ACC112 (cell line): Measurements from ENCODE around the gene DNAH1.

ENCODE experiments used
- H2AFZ ChIP-seq: fragments of 200-600 bp; sonication (generic); one replicate; pipeline ENCODE4 v1.6.0; 2017; ENCODE audit warnings: antibody characterized with exemption, low read length; ENCODE audit not compliant: unreplicated experiment
- H3K27ac ChIP-seq: fragments of 200-600 bp; sonication (generic); 2 replicates; pipeline ENCODE4 v1.5.1; 2014; ENCODE audit warnings: low read depth, mild to moderate bottlenecking, antibody characterized with exemption, low read length, moderate library complexity
- H3K27me3 ChIP-seq: fragments of 200-600 bp; sonication (generic); 2 replicates; pipeline ENCODE4 v1.6.1; 2014; ENCODE audit warnings: mild to moderate bottlenecking, antibody characterized with exemption, low read length, moderate library complexity, mixed read lengths; ENCODE audit not compliant: insufficient read depth
- H3K36me3 ChIP-seq: fragments of 200-600 bp; sonication (generic); 2 replicates; pipeline ENCODE4 v1.6.1; 2016; ENCODE audit warnings: mild to moderate bottlenecking, antibody characterized with exemption, low read length, moderate library complexity, mixed read lengths; ENCODE audit not compliant: insufficient read depth
- H3K4me1 ChIP-seq: fragments of 200-600 bp; sonication (generic); one replicate; pipeline ENCODE4 v1.6.1; 2016; ENCODE audit warnings: low read length, mixed read lengths; ENCODE audit not compliant: insufficient read depth, unreplicated experiment, control insufficient read depth
- H3K4me3 ChIP-seq: fragments of 200-600 bp; sonication (generic); 2 replicates; pipeline ENCODE4 v1.5.1; 2014; ENCODE audit warnings: mild to moderate bottlenecking, low read depth, low read length
- H3K79me2 ChIP-seq: fragments of 200-600 bp; sonication (generic); one replicate; pipeline ENCODE4 v1.6.0; 2016; ENCODE audit warnings: low read length; ENCODE audit not compliant: control insufficient read depth, unreplicated experiment, insufficient read depth

DNAH1 gene

GRCh38 chr3:52406791-52407510 is 90.8 kb downstream of the DNAH1 start:
- Histone ChIP-seq H3K27me3 (no peaks in the 10 kb centered on the region), H3K79me2 (peaks cover 20% of the 10 kb centered on the region), H3K4me3 (no peak overlapping the region), H3K27ac (no peak overlapping the region), H3K36me3 (peaks cover 20% of the 10 kb centered on the region; the same call in 1 of the 2 replicates), H2AFZ (no peak overlapping the region), H3K4me1 (peaks cover 14% of the 10 kb centered on the region)

GRCh38 chr3:52407779-52408178 is 91.7 kb downstream of the DNAH1 start:
- no peak overlapping the region for H2AFZ ChIP-seq
- H3K4me3 ChIP-seq = no peak overlapping the region; the same call in 1 of the 2 replicates
- H3K27me3 ChIP-seq = no peaks in the 10 kb centered on the region
- H3K79me2 ChIP-seq = peaks cover 20% of the 10 kb centered on the region
- H3K4me1 ChIP-seq = peaks cover 22% of the 10 kb centered on the region
- no peak overlapping the region for H3K27ac ChIP-seq
- H3K36me3 ChIP-seq = peaks cover 20% of the 10 kb centered on the region; the same call in 1 of the 2 replicates

DNA sequence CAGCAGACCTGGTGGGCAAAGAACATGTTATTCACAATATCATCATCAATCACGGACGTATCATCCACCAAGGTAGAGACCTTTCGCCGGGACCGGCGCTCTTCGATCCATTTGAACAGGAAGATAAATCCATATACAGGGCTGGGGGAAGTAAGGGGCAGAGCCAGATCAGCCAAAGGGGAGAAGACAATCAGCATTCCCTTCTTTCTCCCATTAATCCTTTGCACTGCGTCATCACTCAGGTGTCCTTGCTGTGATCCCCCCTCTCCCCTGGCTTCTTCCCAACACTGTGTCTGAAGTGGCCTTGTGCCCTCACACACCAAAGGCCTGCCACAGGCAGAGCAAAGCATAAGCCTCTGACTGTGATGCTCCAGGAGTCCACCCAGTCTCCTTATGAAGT is 92.3 kb downstream of the DNAH1 start:
- H2AFZ ChIP-seq = no peak overlapping the region
- peak overlapping the region; percentile 98 for H3K4me3 ChIP-seq
- peaks cover 20% of the 10 kb centered on the region; the same call in 1 of the 2 replicates for H3K36me3 ChIP-seq
- peaks cover 20% of the 10 kb centered on the region for H3K79me2 ChIP-seq
- H3K27me3 ChIP-seq = no peaks in the 10 kb centered on the region
- peaks cover 22% of the 10 kb centered on the region for H3K4me1 ChIP-seq
- H3K27ac ChIP-seq = no peak overlapping the region

GRCh38 chr3:52415800-52416199 is 99.7 kb downstream of the DNAH1 start:
- Histone ChIP-seq H3K36me3 (no peaks in the 10 kb centered on the region), H3K27me3 (no peaks in the 10 kb centered on the region), H3K4me1 (peaks cover 12% of the 10 kb centered on the region), H3K79me2 (no peaks in the 10 kb centered on the region), H3K4me3 (no peak overlapping the region), H3K27ac (no peak overlapping the region), H2AFZ (no peak overlapping the region)

GRCh38 chr3:52420388-52420787 is 104.3 kb downstream of the DNAH1 start:
- Histone ChIP-seq H2AFZ (no peak overlapping the region), H3K4me1 (no peaks in the 10 kb centered on the region), H3K79me2 (no peaks in the 10 kb centered on the region)

DNA sequence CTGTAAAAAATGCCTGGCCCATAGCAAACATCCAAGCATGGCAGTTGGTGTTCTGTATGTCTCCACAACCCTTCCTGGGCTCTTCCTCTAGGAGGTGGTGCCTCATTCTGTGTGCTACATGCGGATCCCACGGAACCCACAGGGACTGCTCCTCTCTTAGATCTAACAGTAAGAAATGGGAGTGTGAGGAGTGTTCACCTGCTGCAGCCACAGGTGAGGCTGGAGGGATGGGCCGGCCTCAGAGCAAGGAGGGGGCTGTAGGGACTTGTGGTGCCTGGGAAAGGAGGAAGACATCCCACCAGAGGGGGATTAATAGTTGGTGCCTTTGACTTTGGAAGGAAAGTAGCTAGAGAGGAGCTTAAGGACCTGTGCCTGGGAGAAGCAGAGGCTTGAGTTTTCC is 106.5 kb downstream of the DNAH1 start:
- no peaks in the 10 kb centered on the region for H3K4me1 ChIP-seq
- no peak overlapping the region for H3K27ac ChIP-seq
- H3K27me3 ChIP-seq = no peaks in the 10 kb centered on the region
- no peak overlapping the region for H2AFZ ChIP-seq
- H3K4me3 ChIP-seq = no peak overlapping the region
- H3K36me3 ChIP-seq = no peaks in the 10 kb centered on the region
- H3K79me2 ChIP-seq = no peaks in the 10 kb centered on the region

More at GRCh38 chr3:52420388-52420787, 104.3 kb downstream of the DNAH1 start:
- Histone ChIP-seq H3K27ac (no peak overlapping the region), H3K4me3 (no peak overlapping the region), H3K27me3 (no peaks in the 10 kb centered on the region), H3K36me3 (no peaks in the 10 kb centered on the region)

DNA sequence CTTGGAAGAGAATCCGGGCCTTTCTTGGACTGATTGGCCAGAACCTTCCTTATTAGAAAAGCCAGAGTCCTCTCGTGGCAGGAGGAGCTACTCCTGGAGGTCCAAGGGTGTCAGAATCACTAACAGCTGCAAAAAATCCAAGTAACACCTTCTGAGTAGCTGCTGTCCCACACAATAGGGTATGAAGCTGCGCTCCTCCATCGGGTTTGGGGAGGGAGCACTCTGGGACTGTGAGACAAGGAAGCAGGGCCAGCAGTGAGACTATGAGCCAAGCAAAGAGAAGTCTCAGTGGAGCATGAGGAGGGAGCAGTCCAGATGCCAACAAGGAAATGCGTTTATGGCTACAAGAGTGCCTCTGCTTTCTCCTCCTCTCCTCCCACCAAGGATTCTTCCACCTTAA is 107.1 kb downstream of the DNAH1 start:
- Histone ChIP-seq H2AFZ (no peak overlapping the region), H3K79me2 (no peaks in the 10 kb centered on the region), H3K4me3 (no peak overlapping the region), H3K4me1 (no peaks in the 10 kb centered on the region), H3K27me3 (no peaks in the 10 kb centered on the region), H3K36me3 (no peaks in the 10 kb centered on the region), H3K27ac (no peak overlapping the region)

- no peak overlapping the region for H3K27ac ChIP-seq
- no peak overlapping the region for H2AFZ ChIP-seq
- no peaks in the 10 kb centered on the region for H3K79me2 ChIP-seq
- no peak overlapping the region for H3K4me3 ChIP-seq
- H3K4me1 ChIP-seq = no peaks in the 10 kb centered on the region
- H3K27me3 ChIP-seq = no peaks in the 10 kb centered on the region
- H3K36me3 ChIP-seq = no peaks in the 10 kb centered on the region
These were observed 112.3 kb downstream of the DNAH1 start for GRCh38 chr3:52428151-52429005.

GRCh38 chr3:52429031-52429430 is 112.9 kb downstream of the DNAH1 start:
- Histone ChIP-seq H3K4me1 (no peaks in the 10 kb centered on the region), H3K79me2 (no peaks in the 10 kb centered on the region), H3K4me3 (no peak overlapping the region), H3K27me3 (no peaks in the 10 kb centered on the region), H2AFZ (no peak overlapping the region), H3K27ac (no peak overlapping the region), H3K36me3 (no peaks in the 10 kb centered on the region)

DNA sequence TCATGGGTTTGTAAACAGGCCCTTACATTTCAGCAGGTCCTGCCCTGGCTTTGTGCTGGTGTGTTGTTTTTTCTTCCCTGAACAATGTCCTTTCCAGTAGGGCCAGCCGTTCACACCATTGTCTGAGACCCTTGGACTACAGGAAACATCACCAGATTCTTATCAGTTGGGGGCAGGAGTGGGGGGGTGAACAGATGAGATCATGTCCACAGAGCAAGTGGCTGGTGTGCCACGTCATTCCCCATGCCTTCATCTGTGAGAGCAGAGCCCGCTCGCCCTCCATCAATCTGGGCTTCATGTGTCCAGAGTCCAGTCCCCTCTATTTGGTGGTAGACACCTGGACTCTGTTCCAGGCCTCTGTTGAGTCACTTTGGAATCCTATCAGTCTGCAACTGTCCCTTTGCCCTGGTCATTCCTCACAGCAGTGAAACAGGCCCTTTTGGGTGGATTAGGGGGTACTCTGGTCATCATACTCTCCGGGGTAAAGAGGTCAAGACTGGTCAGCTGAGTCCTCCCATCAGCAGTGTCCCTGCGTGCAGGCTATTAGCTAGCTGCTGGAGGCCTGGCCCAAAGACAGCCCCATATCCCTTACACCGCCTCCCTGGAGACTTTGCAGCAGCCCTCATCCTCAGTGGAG is 113.8 kb downstream of the DNAH1 start:
- H3K79me2 ChIP-seq = no peaks in the 10 kb centered on the region
- H2AFZ ChIP-seq = no peak overlapping the region
- H3K27me3 ChIP-seq = no peaks in the 10 kb centered on the region
- no peaks in the 10 kb centered on the region for H3K4me1 ChIP-seq
- no peak overlapping the region for H3K27ac ChIP-seq
- no peak overlapping the region for H3K4me3 ChIP-seq
- no peaks in the 10 kb centered on the region for H3K36me3 ChIP-seq
